Hematopoietic multipotent progenitor cell treated with erythropoietin and hydrocortisone succinate and interleukin-3 and kit ligand, for 8 days (in vitro differentiated cells): ENCODE measurements around the gene CFDP1.
"Not testable (repeated sequence)": the region's sequence is repeated elsewhere in the genome, so short reads cannot be mapped to it uniquely, and the experiment has no call there.

Experiments used
- DNase-seq: peaks from one replicate; pipeline ENCODE4 v3.0.0-alpha.2; 2015

The CFDP1 gene

DNA sequence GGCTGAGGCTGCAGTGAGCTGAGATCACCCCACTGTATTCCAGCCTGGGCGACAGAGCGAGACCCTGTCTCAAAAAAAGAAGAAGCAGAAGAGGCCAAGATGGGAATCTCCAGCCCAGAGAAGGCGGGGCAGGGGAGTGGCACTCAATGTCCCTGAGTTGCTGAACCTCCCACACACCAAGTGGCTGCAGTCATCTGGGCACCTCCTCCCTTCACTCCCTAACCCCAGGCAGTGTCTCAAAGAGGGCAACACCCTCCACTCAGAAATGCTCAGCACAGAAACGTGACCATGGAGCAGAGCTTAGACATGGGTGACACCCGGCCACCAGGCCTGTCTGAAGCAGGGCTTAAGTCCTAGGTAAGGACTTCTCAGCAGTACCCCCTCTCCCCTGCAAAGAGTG lies 145.6 kb downstream of the CFDP1 start:
- peak; percentile 87 for DNase-seq

- no peak for DNase-seq
Observed at GRCh38 chr16:75286389-75286788, 146.9 kb downstream of the CFDP1 start.

DNA sequence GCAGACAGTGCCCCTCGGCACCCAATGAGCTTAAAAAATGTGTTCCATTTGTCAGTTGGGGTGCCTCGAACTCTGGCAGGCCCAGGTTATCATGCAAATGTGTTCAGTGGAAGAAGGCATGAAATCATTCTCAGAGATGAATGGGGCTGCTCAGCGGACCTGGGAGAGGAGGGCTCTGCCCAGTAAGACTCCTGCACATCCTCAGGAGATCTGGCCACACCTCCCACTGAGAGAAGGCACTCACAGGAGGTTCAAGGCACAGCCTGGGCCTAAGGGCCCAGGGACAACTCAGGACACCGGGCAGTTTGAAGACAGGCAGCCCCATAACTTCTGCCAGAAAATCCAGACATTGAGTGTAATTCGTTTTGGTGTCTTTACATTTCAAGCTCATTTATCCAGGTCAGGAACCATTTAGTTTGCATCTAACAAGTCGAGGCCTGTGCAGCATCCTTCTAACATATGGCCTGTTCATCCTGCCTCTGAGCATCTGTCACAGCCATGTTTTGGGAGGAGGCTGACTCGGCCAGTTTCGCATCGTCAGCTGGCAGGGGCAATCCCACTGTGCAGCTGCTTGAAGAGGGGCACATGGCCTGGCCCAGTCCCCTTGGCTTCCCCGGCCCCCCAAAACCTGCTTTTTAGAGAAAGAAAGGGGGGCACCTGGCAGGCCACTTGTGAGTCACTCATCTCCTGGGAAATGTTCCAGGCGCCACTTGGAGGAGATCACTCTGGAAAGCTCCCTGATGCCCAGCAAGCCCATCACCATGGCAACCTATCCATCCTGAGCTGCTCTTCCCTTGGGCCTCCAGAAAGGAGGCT lies 150.6 kb downstream of the CFDP1 start:
- DNase-seq = no peak

DNA sequence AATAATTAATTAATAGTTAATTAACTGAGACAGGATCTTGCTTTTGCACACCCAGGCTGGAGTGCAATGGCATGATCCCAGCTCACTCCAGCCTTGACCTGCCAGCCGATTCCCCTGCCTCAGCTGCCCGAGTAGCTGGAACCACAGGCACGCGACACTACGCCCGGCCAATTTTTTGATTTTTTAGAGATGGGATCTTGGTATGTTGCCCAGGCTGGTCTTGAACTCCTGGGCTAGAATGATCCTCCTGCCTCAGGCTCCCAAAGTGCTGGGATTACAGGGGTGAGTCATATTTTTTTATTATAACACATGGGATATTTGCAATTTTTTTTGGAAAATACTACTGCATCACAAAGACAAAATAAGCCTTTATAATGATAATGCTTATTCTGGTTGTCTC lies 151.5 kb downstream of the CFDP1 start:
- DNase-seq = no peak

DNA sequence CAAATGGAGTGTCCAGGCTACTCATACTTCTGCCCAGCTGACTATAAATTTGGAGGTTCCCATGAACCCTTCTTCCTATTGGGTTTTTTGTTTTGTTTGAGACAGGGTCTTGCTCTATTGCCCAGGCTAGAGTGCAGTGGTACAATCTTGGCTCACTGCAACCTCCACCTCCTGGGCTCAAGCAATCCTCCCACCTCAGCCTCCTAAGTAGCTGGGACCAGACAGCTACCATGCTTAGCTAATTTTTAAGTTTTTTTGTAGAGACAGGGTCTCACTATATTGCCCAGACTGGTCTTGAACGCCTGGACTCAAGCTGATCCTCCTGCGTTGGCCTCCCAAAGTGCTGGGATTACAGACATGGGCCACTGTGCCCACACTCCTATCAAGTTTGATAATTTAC lies 152.3 kb downstream of the CFDP1 start:
- DNase-seq = not testable (repeated sequence)

- no peak for DNase-seq
Observed at GRCh38 chr16:75280331-75280804, 152.9 kb downstream of the CFDP1 start.

GRCh38 chr16:75279305-75279704 lies 154.0 kb downstream of the CFDP1 start:
- DNase-seq = no peak

DNA sequence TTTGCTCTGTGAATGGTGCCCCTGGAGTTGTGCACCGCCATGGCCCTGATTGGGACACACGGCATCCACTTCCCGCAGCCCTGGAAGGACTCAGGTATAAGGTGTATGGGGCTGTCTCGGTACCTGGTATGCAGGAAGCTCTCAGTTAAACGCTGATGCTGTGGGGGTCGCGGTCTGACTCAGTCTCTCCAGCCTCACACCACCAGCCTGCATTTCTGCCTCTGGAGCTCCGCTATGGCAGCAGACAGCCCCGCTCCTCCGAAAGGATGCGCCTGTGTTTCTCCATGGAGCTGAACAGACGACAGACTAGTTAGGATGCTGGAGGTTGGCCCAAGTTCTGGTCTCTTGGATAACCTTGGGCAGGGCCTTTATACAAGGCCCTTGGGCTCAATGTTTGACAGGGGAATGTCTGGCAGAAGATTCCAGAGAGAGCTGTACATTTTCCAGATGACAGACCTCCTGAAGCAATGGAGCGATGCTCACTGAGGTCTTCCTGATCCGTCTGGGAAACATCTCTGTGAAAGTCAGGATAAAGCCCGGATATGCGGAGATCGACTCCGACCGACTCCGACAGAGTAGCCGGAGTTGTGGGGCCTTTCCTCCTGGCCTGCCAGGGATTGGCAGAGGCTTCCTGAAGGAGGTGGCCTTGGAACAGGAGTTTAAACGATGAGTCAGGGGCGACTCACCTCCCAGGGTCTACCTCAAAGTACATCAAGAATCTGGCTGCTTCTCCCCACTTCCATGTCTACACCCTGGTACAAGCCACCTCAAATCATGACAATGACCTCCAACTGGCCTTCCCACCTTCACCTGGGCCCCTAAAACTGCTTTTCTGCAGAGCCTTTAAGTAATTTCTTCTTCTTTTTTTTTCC lies 160.0 kb downstream of the CFDP1 start:
- no peak for DNase-seq

DNA sequence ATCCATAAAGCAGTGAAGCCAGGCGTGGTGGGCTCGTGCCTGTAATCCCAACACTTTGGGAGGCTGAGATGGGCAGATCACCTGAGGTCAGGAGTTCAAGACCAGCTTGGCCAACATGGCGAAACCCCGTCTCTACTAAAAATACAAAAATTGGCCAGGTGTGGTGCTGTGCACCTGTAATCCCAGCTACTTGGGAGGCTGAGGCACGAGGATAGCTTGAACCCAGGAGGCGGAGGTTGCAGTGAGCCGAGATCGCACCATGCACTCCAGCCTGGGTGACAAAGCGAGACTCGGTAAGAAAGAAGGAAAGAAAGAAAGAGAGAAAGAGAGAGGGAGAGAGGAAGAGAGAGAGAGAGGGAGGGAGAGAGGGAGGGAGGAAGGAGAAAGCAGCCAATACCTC lies 160.7 kb downstream of the CFDP1 start:
- DNase-seq = not testable (repeated sequence)

DNA sequence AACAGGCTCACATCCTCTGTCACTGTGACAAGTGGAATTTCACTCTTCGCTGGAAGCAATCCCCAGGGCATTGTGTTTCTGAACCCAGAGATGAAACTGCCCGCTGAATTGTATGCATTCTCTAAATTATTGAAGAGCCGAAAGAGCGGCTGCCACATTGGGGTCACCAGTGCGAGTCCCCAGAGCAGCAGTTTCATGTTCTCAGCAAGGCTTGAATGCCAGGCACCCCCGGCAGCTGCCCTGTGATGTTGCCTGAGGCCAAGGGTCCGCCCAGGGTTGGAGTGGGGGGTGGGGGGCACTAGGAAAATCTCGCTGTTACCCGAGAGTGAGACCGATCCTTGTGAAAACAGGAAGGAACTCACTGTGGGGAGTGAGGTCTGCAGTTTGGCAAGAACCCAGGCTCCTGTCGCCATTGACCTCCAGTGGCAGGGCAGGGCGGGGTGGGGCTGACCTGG lies 161.2 kb downstream of the CFDP1 start:
- no peak for DNase-seq

DNA sequence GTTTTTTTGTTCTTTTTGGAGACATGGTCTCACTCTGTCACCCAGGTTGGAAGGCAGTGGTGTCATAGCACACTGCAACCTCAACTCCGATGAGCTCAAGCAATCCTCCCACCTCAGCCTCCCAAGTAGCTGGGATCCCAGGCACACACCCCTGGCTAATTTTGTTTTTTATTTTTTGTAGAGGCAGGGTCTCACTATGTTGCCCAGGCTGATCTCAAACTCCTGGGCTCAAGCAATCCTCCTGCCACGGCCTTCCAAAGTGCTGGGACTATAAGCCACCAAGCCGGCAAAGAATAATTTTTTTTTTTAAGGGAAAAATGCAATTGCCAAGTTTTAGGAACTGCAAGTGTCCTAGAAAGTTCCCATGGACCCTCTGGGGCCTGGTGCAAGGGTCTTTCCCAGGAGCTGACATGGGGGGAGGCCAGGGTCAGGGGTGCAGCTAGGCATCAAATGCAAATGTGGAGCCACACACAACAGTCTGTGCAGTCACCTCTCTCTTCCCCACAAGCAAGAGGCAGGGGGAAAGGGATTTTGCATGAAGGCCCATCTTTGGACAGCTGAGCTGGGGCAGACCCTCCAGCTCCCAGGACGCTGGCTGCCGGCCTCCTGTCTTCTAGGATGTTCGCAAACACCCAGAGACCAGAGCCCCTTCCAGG lies 161.7 kb downstream of the CFDP1 start:
- DNase-seq = no peak

DNA sequence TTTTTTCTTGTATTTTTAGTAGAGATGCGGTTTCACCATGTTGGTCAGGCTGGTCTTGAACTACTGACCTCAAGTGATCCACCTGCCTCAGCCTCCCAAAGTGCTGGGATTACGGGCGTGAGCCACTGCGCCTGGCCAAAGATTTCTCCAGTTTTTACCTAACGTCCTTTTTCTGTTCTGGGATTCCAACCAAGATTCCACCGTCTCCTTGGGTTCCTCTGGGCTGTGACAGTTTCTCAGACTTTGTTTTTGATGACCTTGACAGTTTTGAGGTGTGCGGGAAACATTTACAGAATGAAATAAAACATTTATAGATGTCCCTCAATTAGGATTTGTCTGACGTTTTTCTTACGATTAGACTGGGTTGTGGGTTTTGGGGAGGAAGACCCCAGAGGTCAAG lies 163.9 kb downstream of the CFDP1 start:
- DNase-seq = not testable (repeated sequence)

- no peak for DNase-seq
Observed at GRCh38 chr16:75267631-75268264, 165.6 kb downstream of the CFDP1 start.

- DNase-seq = no peak
Observed at GRCh38 chr16:75266738-75267630, 166.3 kb downstream of the CFDP1 start.

GRCh38 chr16:75265911-75266701 lies 167.2 kb downstream of the CFDP1 start:
- peak; percentile 54 for DNase-seq

GRCh38 chr16:75264999-75265910 lies 168.0 kb downstream of the CFDP1 start:
- no peak for DNase-seq

GRCh38 chr16:75264457-75264998 lies 168.8 kb downstream of the CFDP1 start:
- no peak for DNase-seq

- DNase-seq = no peak
Observed at GRCh38 chr16:75263963-75264445, 169.3 kb downstream of the CFDP1 start.

DNA sequence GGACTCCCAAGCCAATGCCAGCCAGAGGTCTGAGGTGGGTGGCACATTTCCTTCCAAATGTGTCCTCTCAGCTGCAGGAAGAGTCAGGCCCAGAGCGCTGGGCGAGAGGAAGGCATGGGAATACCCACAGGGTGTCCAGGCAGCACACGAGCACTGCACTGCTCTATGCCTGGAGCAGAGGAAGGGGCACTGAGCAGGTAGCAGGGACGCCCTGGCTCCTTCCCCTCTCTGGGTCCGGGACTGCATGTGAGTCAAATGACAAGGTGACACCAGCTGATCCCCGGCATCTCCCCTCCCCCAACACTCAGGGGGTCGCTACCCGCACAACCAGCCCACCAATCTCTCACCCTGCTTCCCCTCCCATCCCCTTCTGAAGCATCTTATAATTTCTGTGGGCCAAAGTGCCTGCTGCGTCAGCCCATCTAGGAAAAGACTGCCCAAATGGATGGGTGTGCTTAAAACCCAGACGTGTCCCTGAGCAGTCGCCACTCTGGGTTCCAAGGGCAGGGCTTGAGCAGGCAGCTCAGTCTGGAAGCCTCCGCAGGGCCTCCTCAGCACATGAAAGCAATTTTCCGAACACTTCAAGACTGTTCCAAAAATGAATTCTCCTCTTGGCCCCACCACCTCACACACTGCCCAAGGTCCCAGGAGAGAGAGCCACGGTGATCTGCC lies 169.9 kb downstream of the CFDP1 start:
- no peak for DNase-seq
